Effector memory CD4-positive, alpha-beta T cell (primary cell): ENCODE data around the gene COPG2.
"Not testable (repeated sequence)": the region's sequence is repeated elsewhere in the genome, so short reads cannot be mapped to it uniquely, and the experiment has no call there.

Experiments used
- DNase-seq, 3 donors: peaks; one replicate each; pipeline ENCODE4 v3.0.0-alpha.2; 2020
- H3K27ac ChIP-seq: 2 replicates; pipeline ENCODE4 v1.7.0; 2013; ENCODE audit warnings: mild to moderate bottlenecking, low read length, moderate library complexity; ENCODE audit not compliant: insufficient read depth, poor library complexity, severe bottlenecking
- H3K27me3 ChIP-seq: replicated peaks from 2 replicates; pipeline ENCODE4 v1.7.0; 2013; ENCODE audit warnings: mild to moderate bottlenecking, low read length; ENCODE audit not compliant: insufficient read depth, control insufficient read depth, poor library complexity, severe bottlenecking
- H3K36me3 ChIP-seq: 2 replicates; pipeline ENCODE4 v1.7.0; 2013; ENCODE audit warnings: mild to moderate bottlenecking, low read length, moderate library complexity; ENCODE audit not compliant: control insufficient read depth, insufficient read depth
- H3K4me1 ChIP-seq: 2 replicates; pipeline ENCODE4 v1.7.0; 2013; ENCODE audit warnings: low read length, mild to moderate bottlenecking; ENCODE audit not compliant: control insufficient read depth, insufficient read depth, poor library complexity, severe bottlenecking
- H3K4me3 ChIP-seq: 2 replicates; pipeline ENCODE4 v1.7.0; 2013; ENCODE audit warnings: low read length, low read depth, mild to moderate bottlenecking; ENCODE audit not compliant: insufficient read depth, poor library complexity, severe bottlenecking
- H3K9me3 ChIP-seq: 2 replicates; pipeline ENCODE4 v1.7.0; 2013; ENCODE audit warnings: mild to moderate bottlenecking, low read length, moderate library complexity; ENCODE audit not compliant: control insufficient read depth

The COPG2 gene

DNA sequence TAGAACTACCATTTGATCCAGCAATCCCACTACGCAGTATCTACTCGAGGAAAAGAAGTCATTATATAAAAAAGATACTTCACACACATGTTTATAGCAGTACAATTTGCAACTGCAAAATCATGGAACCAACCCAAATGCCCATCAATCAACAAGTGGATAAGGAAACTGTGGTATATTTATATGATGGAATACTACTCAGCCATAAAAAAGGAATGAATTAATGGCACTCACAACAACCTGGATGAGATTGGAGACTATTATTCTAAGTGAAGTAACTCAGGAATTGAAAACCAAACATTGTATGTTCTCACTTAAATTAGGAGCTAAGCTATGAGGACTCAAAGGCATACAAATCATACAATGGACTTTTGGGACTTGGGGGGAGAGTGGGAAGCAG lies 82.6 kb downstream of the COPG2 start:
- not testable (repeated sequence) for DNase-seq, H3K9me3 ChIP-seq, H3K27ac ChIP-seq, H3K36me3 ChIP-seq, H3K27me3 ChIP-seq, H3K4me3 ChIP-seq, H3K4me1 ChIP-seq

DNA sequence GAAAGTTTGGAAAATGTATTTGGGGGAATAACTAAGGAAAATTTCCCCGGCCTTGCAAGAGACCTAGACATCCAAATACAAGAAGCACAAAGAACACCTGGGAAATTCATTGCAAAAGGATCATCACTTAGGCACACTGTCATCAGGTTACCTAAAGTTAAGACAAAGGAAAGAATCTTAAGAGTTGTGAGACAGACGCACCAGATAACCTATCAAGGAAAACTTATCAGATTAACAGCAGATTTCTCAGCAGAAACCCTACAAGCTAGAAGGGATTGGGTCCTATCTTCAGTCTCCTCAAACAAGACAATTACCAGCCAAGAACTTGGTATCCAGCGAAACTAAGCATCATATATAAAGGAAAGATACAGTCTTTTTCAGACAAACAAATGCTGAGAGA lies 93.4 kb downstream of the COPG2 start:
- not testable (repeated sequence) for H3K27me3 ChIP-seq, H3K4me3 ChIP-seq, DNase-seq, H3K27ac ChIP-seq, H3K9me3 ChIP-seq, H3K36me3 ChIP-seq, H3K4me1 ChIP-seq

DNA sequence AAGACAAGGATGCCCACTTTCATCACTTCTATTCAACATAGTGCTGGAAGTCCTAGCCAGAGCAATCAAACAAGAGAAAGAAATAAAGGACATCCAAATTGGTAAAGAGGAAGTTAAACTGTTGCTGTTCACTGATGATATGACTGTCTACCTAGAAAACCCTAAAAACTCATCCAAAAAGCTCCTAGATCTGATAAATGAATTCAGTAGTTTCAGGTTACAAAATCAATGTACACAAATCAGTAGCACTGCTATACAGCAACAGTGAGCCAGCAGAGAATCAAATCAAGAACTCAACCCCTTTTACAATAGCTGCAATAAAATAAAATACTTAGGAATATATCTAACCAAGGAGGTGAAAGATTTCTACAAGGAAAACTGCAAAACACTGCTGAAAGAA lies 98.4 kb downstream of the COPG2 start:
- DNase-seq, H3K36me3 ChIP-seq, H3K27ac ChIP-seq, H3K4me1 ChIP-seq, H3K4me3 ChIP-seq, H3K27me3 ChIP-seq, H3K9me3 ChIP-seq: not testable (repeated sequence)

DNA sequence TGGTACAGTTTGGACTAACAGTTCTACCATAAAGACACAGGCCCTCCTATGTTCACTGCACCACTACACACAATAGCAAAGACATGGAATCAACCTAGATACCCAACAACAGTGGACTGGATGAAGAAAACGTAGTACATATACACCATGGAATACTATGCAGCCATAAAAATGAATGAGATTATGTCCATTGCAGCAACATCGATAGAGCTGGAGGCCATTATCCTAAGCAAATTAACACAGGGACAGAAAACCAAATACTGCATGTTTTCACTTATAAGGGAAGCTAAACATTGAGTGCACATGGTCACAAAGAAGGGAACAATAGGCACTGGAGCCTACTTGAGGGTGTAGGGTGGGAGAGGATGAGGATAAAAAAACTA lies 101.7 kb downstream of the COPG2 start:
- H3K27ac ChIP-seq, result no peak overlapping the region
- H3K4me1 ChIP-seq, result no peaks in the 10 kb centered on the region
- H3K9me3 ChIP-seq, result no peaks in the 10 kb centered on the region

DNA sequence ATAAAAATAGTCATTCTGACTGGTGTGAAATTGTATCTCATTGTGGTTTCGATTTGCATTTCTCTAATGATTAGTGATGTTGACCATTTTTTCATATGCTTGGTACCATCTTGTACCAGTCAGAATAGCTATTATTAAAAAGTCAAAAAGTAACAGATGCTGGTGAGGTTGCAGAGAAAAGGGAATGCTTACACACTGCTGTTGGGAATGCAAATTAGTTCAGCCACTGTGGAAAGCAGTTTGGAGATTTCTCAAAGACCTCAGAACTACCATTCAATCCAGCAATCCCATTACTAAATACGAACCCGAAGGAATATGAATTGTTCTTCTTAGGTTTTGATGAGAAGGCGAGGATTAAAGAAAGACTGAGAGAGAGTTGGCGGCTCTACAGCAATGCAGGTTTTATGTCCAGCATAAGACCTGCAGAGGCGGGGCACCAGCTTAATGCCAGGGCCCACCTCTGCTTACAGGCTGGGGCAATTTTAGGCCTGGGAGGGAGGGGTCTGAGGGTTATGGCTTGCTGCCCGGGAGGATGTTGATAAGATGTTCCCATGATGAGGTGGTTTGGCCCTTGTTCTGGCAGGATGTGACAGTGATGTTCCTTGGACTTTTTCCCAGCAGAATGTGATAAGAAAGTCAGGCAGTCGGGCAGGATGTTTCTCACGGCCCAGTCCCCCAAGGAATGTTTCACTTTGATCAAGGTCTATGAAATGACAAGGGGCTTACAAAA lies 102.2 kb downstream of the COPG2 start:
- no peak overlapping the region for H3K4me3 ChIP-seq
- no peak for DNase-seq
- H3K27ac ChIP-seq, result no peak overlapping the region
- H3K9me3 ChIP-seq, result no peaks in the 10 kb centered on the region
- no peaks in the 10 kb centered on the region for H3K36me3 ChIP-seq
- H3K4me1 ChIP-seq, result no peaks in the 10 kb centered on the region
- H3K27me3 ChIP-seq, result no peaks in the 10 kb centered on the region

More for the DNA sequence above, 101.7 kb downstream of the COPG2 start:
- Histone ChIP-seq H3K4me3 (no peak overlapping the region), H3K36me3 (no peaks in the 10 kb centered on the region), H3K27me3 (no peaks in the 10 kb centered on the region)
- DNase-seq, result no peak

DNA sequence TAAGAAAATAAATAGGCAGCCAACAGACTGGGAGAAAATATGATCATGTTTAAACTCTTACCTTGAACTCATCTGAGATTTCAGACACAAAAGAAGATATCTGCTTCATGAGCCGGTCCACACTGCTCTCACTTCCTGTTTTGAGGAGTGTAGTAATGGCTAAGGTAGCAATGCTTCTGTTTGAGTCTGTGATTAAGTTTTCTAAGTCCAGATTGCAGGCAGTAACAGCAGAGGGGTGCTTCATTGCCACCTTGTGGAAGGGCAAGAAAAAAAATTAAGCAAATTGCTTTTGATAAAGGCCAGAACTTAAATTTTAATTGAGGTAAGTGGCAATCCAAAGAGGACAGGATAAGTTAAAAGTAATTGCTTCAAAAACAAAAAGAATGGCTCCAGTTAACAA lies 107.6 kb downstream of the COPG2 start:
- DNase-seq, result no peak
- no peak overlapping the region for H3K4me3 ChIP-seq
- H3K36me3 ChIP-seq, result no peaks in the 10 kb centered on the region
- H3K27me3 ChIP-seq, result no peaks in the 10 kb centered on the region
- H3K9me3 ChIP-seq, result no peaks in the 10 kb centered on the region
- no peak overlapping the region for H3K27ac ChIP-seq
- H3K4me1 ChIP-seq, result no peaks in the 10 kb centered on the region

DNA sequence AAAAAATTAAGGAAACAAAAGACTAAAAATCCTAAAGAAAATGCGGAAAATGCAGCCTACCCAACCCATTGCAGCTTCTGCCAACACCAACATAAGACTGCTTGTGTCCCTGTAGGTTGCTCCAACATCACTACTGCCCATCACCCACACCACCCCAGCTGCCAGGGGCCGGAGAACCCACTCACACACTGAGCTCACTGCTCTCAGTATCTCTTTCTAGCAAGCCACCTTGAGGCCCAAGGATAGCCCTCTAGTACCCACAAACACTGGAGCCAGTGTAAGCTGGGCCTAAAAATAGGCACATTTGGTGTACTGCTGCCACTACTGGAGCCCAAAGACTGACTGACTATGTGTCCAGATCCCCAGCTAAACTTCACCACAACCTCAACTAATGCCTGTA lies 109.4 kb downstream of the COPG2 start:
- Histone ChIP-seq H3K4me1 (no peaks in the 10 kb centered on the region), H3K9me3 (no peaks in the 10 kb centered on the region), H3K27me3 (no peaks in the 10 kb centered on the region), H3K27ac (no peak overlapping the region), H3K36me3 (peaks cover 6% of the 10 kb centered on the region), H3K4me3 (no peak overlapping the region)
- DNase-seq, result no peak

DNA sequence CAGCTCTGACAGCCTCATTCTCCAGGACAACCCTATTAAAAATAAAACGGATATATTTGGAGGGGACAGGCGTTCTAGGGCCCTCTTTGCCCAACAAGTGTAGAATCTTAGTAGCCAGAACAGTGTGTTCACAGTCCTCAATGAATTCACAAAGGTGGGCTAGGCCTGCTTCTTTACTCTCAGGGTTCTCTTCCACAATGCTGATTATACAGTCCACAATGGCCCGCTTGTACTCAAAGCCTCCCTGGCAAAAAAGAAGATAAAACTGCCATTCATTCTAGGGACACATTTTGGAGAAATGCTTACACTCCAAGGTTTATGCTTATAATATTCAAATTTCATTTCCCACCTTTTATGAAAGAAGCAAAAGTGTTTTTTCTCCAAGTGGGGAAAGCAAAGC lies 114.1 kb downstream of the COPG2 start:
- Histone ChIP-seq H3K9me3 (no peaks in the 10 kb centered on the region), H3K27me3 (no peaks in the 10 kb centered on the region), H3K4me1 (no peaks in the 10 kb centered on the region), H3K4me3 (no peak overlapping the region), H3K27ac (no peak overlapping the region), H3K36me3 (peaks cover 6% of the 10 kb centered on the region)
- no peak for DNase-seq

DNA sequence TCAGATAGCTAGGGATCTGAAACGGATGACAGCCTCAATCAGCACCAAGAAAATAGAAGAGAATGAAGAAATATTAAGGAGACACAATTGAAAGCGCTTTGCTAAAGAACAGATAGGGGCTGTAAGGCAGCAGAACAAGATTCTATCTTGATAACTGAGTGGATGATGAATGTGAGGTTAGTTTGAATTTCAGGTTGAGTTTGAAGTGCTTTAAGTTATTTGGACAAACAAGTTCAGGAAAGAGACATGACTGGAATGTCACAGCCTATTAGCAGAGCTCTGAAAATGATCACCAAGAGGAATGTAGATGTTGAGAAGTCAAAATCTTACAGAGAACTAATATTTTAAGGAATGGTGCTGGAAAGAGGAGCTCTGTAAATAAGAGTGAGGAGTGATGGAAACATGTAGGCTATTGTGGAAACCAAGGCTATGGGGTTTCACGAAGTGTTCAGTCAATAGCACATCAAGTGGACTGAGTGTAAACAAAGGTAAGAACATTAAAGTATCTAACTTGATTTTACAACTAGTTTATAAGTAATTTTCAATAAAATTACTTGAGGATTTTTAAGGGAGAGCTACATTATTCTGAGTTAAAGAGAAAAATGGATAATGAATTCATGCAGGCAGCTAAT lies 115.0 kb downstream of the COPG2 start:
- H3K36me3 ChIP-seq, result peaks cover 6% of the 10 kb centered on the region
- DNase-seq, result no peak
- H3K9me3 ChIP-seq, result no peaks in the 10 kb centered on the region
- H3K27ac ChIP-seq, result no peak overlapping the region
- H3K4me1 ChIP-seq, result no peaks in the 10 kb centered on the region
- no peaks in the 10 kb centered on the region for H3K27me3 ChIP-seq
- H3K4me3 ChIP-seq, result no peak overlapping the region

DNA sequence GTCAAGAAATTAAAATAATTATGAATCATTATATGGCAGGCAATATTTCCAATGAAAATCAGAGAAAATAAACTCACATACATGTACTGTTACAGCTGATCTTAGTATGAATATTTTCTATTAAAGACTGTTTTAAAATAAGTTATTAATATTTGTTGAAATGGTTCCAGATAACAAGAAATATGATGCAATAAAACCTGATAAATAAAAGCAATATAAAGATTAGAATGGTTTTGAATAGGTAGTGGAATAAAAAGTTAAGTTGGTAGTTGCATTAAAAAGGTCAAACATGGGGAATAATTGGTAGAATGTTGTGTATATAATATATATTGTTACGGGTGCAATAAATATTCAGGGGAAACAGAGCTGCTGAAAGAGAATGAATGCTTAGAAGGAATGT lies 124.2 kb downstream of the COPG2 start:
- Histone ChIP-seq H3K9me3 (no peaks in the 10 kb centered on the region), H3K27me3 (no peaks in the 10 kb centered on the region), H3K36me3 (no peaks in the 10 kb centered on the region)

More for the DNA sequence above, 124.2 kb downstream of the COPG2 start:
- no peak overlapping the region for H3K27ac ChIP-seq
- no peak overlapping the region for H3K4me3 ChIP-seq
- no peak for DNase-seq
- no peaks in the 10 kb centered on the region for H3K4me1 ChIP-seq
